HepG2 (cell line): Measurements from ENCODE around the gene CADPS2. TPM values are rescaled to one million over a fixed set of nuclear protein-coding genes. Genes with fewer than 3 reads are reported as not detected.
A peak's percentile ranks its signal among the peaks of the same experiment; 100 is the strongest.

Source experiments
- ATAC-seq: fragments of 200-7000 bp; cut with Tn5 transposase; 3 replicates; pipeline ENCODE4 v1.9.1; 2020; ENCODE audit warnings: mild to moderate bottlenecking, moderate library complexity
- Bru-seq: library from RNA; stranded (reverse); fragments of 400-500 nt; gene quantifications from one replicate; lab custom pipeline; 2021; lab: Mats Ljungman, UMichigan
- BruChase-seq, 2 experiments: library from RNA; stranded (reverse); fragments of 400-500 nt; gene quantifications; one replicate each; lab custom pipeline; 2021; lab: Mats Ljungman, UMichigan
- BruUV-seq: library from RNA; stranded (reverse); fragments of 400-500 nt; replicated peaks from 2 replicates; lab custom pipeline; 2021; lab: Mats Ljungman, UMichigan
- CTCF ChIA-PET: fragments of 300-600 bp; formaldehyde crosslinking; extraction: SDS; loops from one replicate; lab custom pipeline; 2021; ENCODE audit warnings: low total read pairs, inconsistent platforms, low intra/inter-chr PET ratio; lab: Yijun Ruan, JAX
- POLR2A ChIA-PET: fragments of 350-600 bp; sonication (Branson Sonifier 250); formaldehyde crosslinking; loops from one replicate; lab custom pipeline; 2020; ENCODE audit warnings: antibody characterized with exemption, inconsistent platforms; lab: Yijun Ruan, JAX
- DNase-seq: peaks from one replicate; pipeline ENCODE4 v3.0.0-alpha.2; 2015; ENCODE audit warnings: low spot score
- FAIRE-seq: peaks from 3 replicates; lab custom pipeline; 2011; peaks lifted over from hg19 to GRCh38; lab: Jason Lieb, UNC
- H2AFZ ChIP-seq: one replicate; pipeline ENCODE4 v1.6.1; 2011; ENCODE audit warnings: low read length, inconsistent platforms
- H3K27ac ChIP-seq: fragments of 300-600 bp; 3 replicates; pipeline ENCODE4 v1.8.0; 2011; ENCODE audit warnings: mixed run types, mild to moderate bottlenecking, mixed read lengths, low read length, inconsistent platforms; ENCODE audit not compliant: insufficient read depth; ENCODE audit errors: extremely low read length
- H3K27me3 ChIP-seq, 2 experiments: fragments of 200-600 bp in 1 of 2; 2 replicates in 1 of 2; 3 replicates in 1 of 2; pipeline versions ENCODE4 v1.6.0 to v1.8.0; 2011; ENCODE audit warnings: low read length in 2 of 2, mild to moderate bottlenecking in 2 of 2, moderate library complexity in 2 of 2, inconsistent platforms in 1 of 2; ENCODE audit not compliant: insufficient read depth in 2 of 2, control insufficient read depth in 1 of 2
- H3K36me3 ChIP-seq, 2 experiments: fragments of 200-600 bp in 1 of 2; replicated peaks in 1 of 2; 2 replicates in 1 of 2; 3 replicates in 1 of 2; pipeline versions ENCODE4 v1.5.1 to v1.8.0; 2011; ENCODE audit warnings: low read length in 2 of 2, inconsistent platforms in 1 of 2; ENCODE audit not compliant: insufficient read depth in 2 of 2, control insufficient read depth in 1 of 2
- H3K4me1 ChIP-seq: 2 replicates; pipeline ENCODE4 v1.5.1; 2012; ENCODE audit warnings: low read length, inconsistent platforms; ENCODE audit not compliant: insufficient read depth
- H3K4me2 ChIP-seq: 2 replicates; pipeline ENCODE4 v1.6.0; 2011; ENCODE audit warnings: low read depth, low read length, inconsistent platforms
- H3K4me3 ChIP-seq, 3 experiments: fragments of 200-600 bp in 1 of 3; sonication (generic), shearing (Covaris generic) in 1 of 3; replicated peaks in 1 of 3; 2 replicates each; pipeline ENCODE4 v1.5.1; 2011 to 2016; ENCODE audit warnings: low read length in 3 of 3, inconsistent platforms in 2 of 3, low read depth in 2 of 3, mild to moderate bottlenecking in 2 of 3, control low read depth in 1 of 3, mixed read lengths in 1 of 3; ENCODE audit not compliant: insufficient read depth in 1 of 3
- H3K79me2 ChIP-seq: one replicate; pipeline ENCODE4 v1.6.1; 2011; ENCODE audit warnings: low read length, inconsistent platforms; ENCODE audit not compliant: insufficient read depth
- H3K9ac ChIP-seq: 2 replicates; pipeline ENCODE4 v1.6.0; 2011; ENCODE audit warnings: mild to moderate bottlenecking, low read depth, low read length, inconsistent platforms; ENCODE audit not compliant: insufficient read depth
- H3K9me3 ChIP-seq: 2 replicates; pipeline ENCODE4 v1.5.1; 2012; ENCODE audit warnings: mild to moderate bottlenecking, low read length
- H4K20me1 ChIP-seq: 2 replicates; pipeline ENCODE4 v1.6.0; 2011; ENCODE audit warnings: inconsistent platforms, mild to moderate bottlenecking, low read length, moderate library complexity; ENCODE audit not compliant: insufficient read depth
- HOXA3 ChIP-seq: sonication (generic); formaldehyde crosslinking; IDR thresholded peaks from 2 replicates; pipeline ENCODE4 v1.5.0; 2020; ENCODE audit warnings: missing genetic modification reagents
- IRX3 ChIP-seq: sonication (generic); formaldehyde crosslinking; IDR thresholded peaks from 2 replicates; pipeline ENCODE4 v1.8.1; 2023; ENCODE audit warnings: mild to moderate bottlenecking, low read depth, missing genetic modification reagents, borderline replicate concordance
- KDM3A ChIP-seq: IDR thresholded peaks from 2 replicates; pipeline ENCODE4 v1.6.1; 2018; ENCODE audit warnings: low read depth, missing compliant biosample characterization
- LBX2 ChIP-seq: sonication (generic); formaldehyde crosslinking; IDR thresholded peaks from 2 replicates; pipeline ENCODE4 v1.5.0; 2020; ENCODE audit warnings: missing genetic modification reagents, mild to moderate bottlenecking, borderline replicate concordance
- MAFG ChIP-seq: sonication (generic); formaldehyde crosslinking; IDR thresholded peaks from 2 replicates; pipeline ENCODE4 v1.5.1; 2020; ENCODE audit warnings: mild to moderate bottlenecking, missing genetic modification reagents
- MBD4 ChIP-seq: IDR thresholded peaks from 2 replicates; pipeline ENCODE4 v1.6.1; 2012; ENCODE audit warnings: low read length, inconsistent platforms, borderline replicate concordance
- PBX2 ChIP-seq: IDR thresholded peaks from 2 replicates; pipeline ENCODE4 v1.6.1; 2016; ENCODE audit warnings: control low read depth
- ZNF557 ChIP-seq: sonication (generic); formaldehyde crosslinking; IDR thresholded peaks from 2 replicates; pipeline ENCODE4 v1.4.0; 2020; ENCODE audit warnings: missing genetic modification reagents
- ZNF580 ChIP-seq: IDR thresholded peaks from 2 replicates; pipeline ENCODE4 v1.6.1; 2016; ENCODE audit warnings: low read depth, borderline replicate concordance
- WGBS: methylation state at CpG from one replicate; pipeline ENCODE4 v1.1.6; 2017; ENCODE audit warnings: low lambda C conversion rate; 5-methylcytosine and 5-hydroxymethylcytosine counted together
- in situ Hi-C: cut with HindIII; loops from 2 replicates; pipeline ENCODE4 v1.10.0; 2017; ENCODE audit warnings: low pct_unique_long_range_greater_than_20kb; ENCODE audit not compliant: extremely low pct_ligation_motif_present
- intact Hi-C: fragments of 100-400 bp; cut with micrococcal nuclease; formaldehyde crosslinking; loops from one replicate; pipeline ENCODE4 v1.10.0; 2022; ENCODE audit not compliant: unreplicated experiment
- long read RNA-seq, 2 experiments: library from RNA in 1 of 2; library from polyadenylated mRNA in 1 of 2; stranded (forward) in 1 of 2; unstranded in 1 of 2; transcript quantifications; one replicate each; pipeline ENCODE4 v2.0.0, GENCODE V29; 2019 to 2022
- polyA minus RNA-seq, 3 experiments: library from RNA; depleted of rRNA, polyadenylated mRNA; stranded (reverse); fragments of >200 nt; gene quantifications; 2 replicates each; pipeline ENCODE4 v1.2.3, GENCODE V29; 2011; ENCODE audit warnings: low replicate concordance in 1 of 3
- polyA plus RNA-seq, 8 experiments: library from polyadenylated mRNA; depleted of rRNA in 3 of 8; stranded (reverse) in 7 of 8; unstranded in 1 of 8; fragments of >200 nt; fragmentation: Illumina TruSeq in 4 of 8; extraction: Trizol in 4 of 8; gene quantifications; 2 replicates each; pipeline versions ENCODE4 v1.2.1 to v1.2.3, GENCODE V29; 2011 to 2016; ENCODE audit warnings: low read depth in 4 of 8, missing spikeins in 1 of 8, mixed read lengths in 1 of 8; ENCODE audit not compliant: insufficient read depth in 1 of 8
- total RNA-seq, 5 experiments: library from RNA; depleted of rRNA; stranded (reverse); fragments of >200 nt; fragmentation: Illumina TruSeq; extraction: Trizol; gene quantifications; 2 replicates each; pipeline ENCODE4 v1.2.3, GENCODE V29; 2016; ENCODE audit warnings: low read depth in 1 of 5
- TF ChIP-seq, protein P1 (sequence below): sonication (generic); formaldehyde crosslinking; IDR thresholded peaks from 2 replicates; pipeline ENCODE4 v1.4.0; 2020; ENCODE audit warnings: missing genetic modification reagents, borderline replicate concordance

CADPS2 gene
- total RNA-seq (2016; rRNA removed; fragmentation: Illumina TruSeq; extraction: Trizol) (43.8 and 62.9 TPM in 2 replicates), polyA plus RNA-seq (2011; rRNA removed) (13.5 and 17.6 TPM in 2 replicates), polyA minus RNA-seq (2011; rRNA and poly(A)+ RNA removed; ENCODE audit: low replicate concordance) (4.0 and 26.7 TPM in 2 replicates), Bru-seq, nascent RNA (percentile 85 among the genes with signal in this experiment), BruChase-seq, experiment 1, labeled RNA remaining after a 6-hour chase (percentile 65 among the genes with signal in this experiment), BruChase-seq, experiment 2, labeled RNA remaining after a 2-hour chase (percentile 72 among the genes with signal in this experiment)
- 6.9 and 7.1 TPM in 2 replicates for total RNA-seq (2016; cell fraction: cytosol; rRNA removed; fragmentation: Illumina TruSeq; extraction: Trizol; ENCODE audit: low read depth)
- total RNA-seq (2016; cell fraction: insoluble cytoplasmic fraction; rRNA removed; fragmentation: Illumina TruSeq; extraction: Trizol), result 44.1 and 61.2 TPM in 2 replicates
- 12.9 and 13.8 TPM in 2 replicates for total RNA-seq (2016; cell fraction: membrane; rRNA removed; fragmentation: Illumina TruSeq; extraction: Trizol)
- 35.9 and 36.9 TPM in 2 replicates for total RNA-seq (2016; cell fraction: nucleus; rRNA removed; fragmentation: Illumina TruSeq; extraction: Trizol)
- 8.6 and 12.4 TPM in 2 replicates for polyA plus RNA-seq (2011; cell fraction: cytosol; rRNA removed)
- 5.3 and 5.6 TPM in 2 replicates for polyA plus RNA-seq (2011; cell fraction: nucleus; rRNA removed)
- 9.4 and 10.1 TPM in 2 replicates for polyA plus RNA-seq (2012)
- 1.0 and 1.3 TPM in 2 replicates for polyA plus RNA-seq (2016; cell fraction: cytosol; fragmentation: Illumina TruSeq; extraction: Trizol; ENCODE audit: low read depth)
- polyA plus RNA-seq (2016; cell fraction: insoluble cytoplasmic fraction; fragmentation: Illumina TruSeq; extraction: Trizol; ENCODE audit: low read depth), result 39.5 and 41.4 TPM in 2 replicates
- 4.2 and 4.4 TPM in 2 replicates for polyA plus RNA-seq (2016; cell fraction: membrane; fragmentation: Illumina TruSeq; extraction: Trizol; ENCODE audit: low read depth)
- 18.8 and 19.0 TPM in 2 replicates for polyA plus RNA-seq (2016; cell fraction: nucleus; fragmentation: Illumina TruSeq; extraction: Trizol; ENCODE audit: insufficient read depth, low read depth)
- 19.0 and 21.3 TPM in 2 replicates for polyA minus RNA-seq (2011; cell fraction: cytosol; rRNA and poly(A)+ RNA removed)
- 61.3 and 65.6 TPM in 2 replicates for polyA minus RNA-seq (2011; cell fraction: nucleus; rRNA and poly(A)+ RNA removed)
- long read RNA-seq, experiment 1, partial matches to known transcripts, result 8 of 17 reads
- long read RNA-seq, experiment 1, other reads (novel, unspliced or antisense), result 9 of 17 reads
- long read RNA-seq, experiment 2, partial matches to known transcripts, result 17 of 73 reads
- long read RNA-seq, experiment 2, other reads (novel, unspliced or antisense), result 54 of 73 reads

- ChIA-PET CTCF (no interaction called here), POLR2A (interaction anchor here (0.5 to 1.6 kb wide), 7 partner anchors 10 to 210 kb away, joined by 3 to 7 read pairs (median 4); no protein-coding TSS in a partner anchor)
- DNase-seq (peak; percentile 86), FAIRE-seq (no peak), ATAC-seq (peak; percentile 85)
- no peaks in the 10 kb centered on the region; a peak in 1 of 5 replicates for H3K27me3 ChIP-seq
- WGBS, result 2% methylated on average over 30 of the region's 73 CpGs
- no peaks in the 10 kb centered on the region for H3K9me3 ChIP-seq
- in situ Hi-C loops (loop anchor here (10.0 kb wide), 1 partner anchor 82 kb away; no protein-coding TSS in a partner anchor), intact Hi-C loops (loop anchor here (1.0 to 5.0 kb wide), 7 partner anchors 84 to 334 kb away; no protein-coding TSS in a partner anchor)
- H4K20me1 ChIP-seq, result no peaks in the 10 kb centered on the region; the same call in 1 of the 2 replicates
- peaks cover 46% of the 10 kb centered on the region for H3K4me1 ChIP-seq
- H3K4me3 ChIP-seq, result peak within 1 kb of the TSS; percentile 81 to 98 (median 92)
- peak within 1 kb of the TSS; percentile 94 for H3K4me2 ChIP-seq
- H3K9ac ChIP-seq, result peak within 1 kb of the TSS; percentile 87
- H2AFZ ChIP-seq, result peak within 1 kb of the TSS; percentile 84
- no peaks in the 10 kb centered on the region for H3K36me3 ChIP-seq
- H3K79me2 ChIP-seq, result peaks cover 14% of the 10 kb centered on the region
- H3K27ac ChIP-seq, result peak within 1 kb of the TSS; percentile 89
- BruUV-seq, result no TSS peak
- TF ChIP-seq MBD4 (no peak), KDM3A (CRISPR knock-in tag) (0 out of 2 replicates have a peak, but pooled peaks have one; percentile 40), ZNF580 (CRISPR knock-in tag) (peak; percentile 51; the same call in 1 of the 2 replicates), HOXA3 (peak; percentile 32; the same call in 1 of the 2 replicates), IRX3 (peak; percentile 71; the same call in 1 of the 2 replicates), PBX2 (no peak), ZNF557 (CRISPR knock-in tag) (peak; percentile 13), MAFG (CRISPR knock-in tag) (no peak), LBX2 (CRISPR knock-in tag) (peak; percentile 80; the same call in 1 of the 2 replicates)
- TF ChIP-seq, protein P1, sequence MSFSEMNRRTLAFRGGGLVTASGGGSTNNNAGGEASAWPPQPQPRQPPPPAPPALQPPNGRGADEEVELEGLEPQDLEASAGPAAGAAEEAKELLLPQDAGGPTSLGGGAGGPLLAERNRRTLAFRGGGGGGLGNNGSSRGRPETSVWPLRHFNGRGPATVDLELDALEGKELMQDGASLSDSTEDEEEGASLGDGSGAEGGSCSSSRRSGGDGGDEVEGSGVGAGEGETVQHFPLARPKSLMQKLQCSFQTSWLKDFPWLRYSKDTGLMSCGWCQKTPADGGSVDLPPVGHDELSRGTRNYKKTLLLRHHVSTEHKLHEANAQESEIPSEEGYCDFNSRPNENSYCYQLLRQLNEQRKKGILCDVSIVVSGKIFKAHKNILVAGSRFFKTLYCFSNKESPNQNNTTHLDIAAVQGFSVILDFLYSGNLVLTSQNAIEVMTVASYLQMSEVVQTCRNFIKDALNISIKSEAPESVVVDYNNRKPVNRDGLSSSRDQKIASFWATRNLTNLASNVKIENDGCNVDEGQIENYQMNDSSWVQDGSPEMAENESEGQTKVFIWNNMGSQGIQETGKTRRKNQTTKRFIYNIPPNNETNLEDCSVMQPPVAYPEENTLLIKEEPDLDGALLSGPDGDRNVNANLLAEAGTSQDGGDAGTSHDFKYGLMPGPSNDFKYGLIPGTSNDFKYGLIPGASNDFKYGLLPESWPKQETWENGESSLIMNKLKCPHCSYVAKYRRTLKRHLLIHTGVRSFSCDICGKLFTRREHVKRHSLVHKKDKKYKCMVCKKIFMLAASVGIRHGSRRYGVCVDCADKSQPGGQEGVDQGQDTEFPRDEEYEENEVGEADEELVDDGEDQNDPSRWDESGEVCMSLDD, result peak; percentile 81
These were observed at the start of gene CADPS2 for GRCh38 chr7:122886357-122887081. Gene CADPS2, minus strand, starts transcription at chr7:122886460. Its CDS starts 123 bp downstream, at chr7:122886337.
